HEK293 (cell line): ENCODE measurements around the gene TBC1D4.

Experiments used
- CTCF ChIA-PET: fragments of 350-600 bp; formaldehyde crosslinking; extraction: SDS; loops from one replicate; lab custom pipeline; 2021; ENCODE audit warnings: antibody characterized with exemption; lab: Yijun Ruan, JAX
- POLR2A ChIA-PET: fragments of 300-600 bp; formaldehyde crosslinking; extraction: SDS; loops from one replicate; lab custom pipeline; 2020; ENCODE audit warnings: antibody characterized with exemption, inconsistent platforms; lab: Yijun Ruan, JAX
- H3K27ac ChIP-seq: fragments of 200-500 bp; sonication (Bioruptor generic); 2 replicates; pipeline ENCODE4 v1.5.1; 2014; ENCODE audit warnings: low read depth, low read length, control low read depth, inconsistent platforms; ENCODE audit errors: extremely low read depth
- H3K36me3 ChIP-seq, 2 experiments: fragments of 200-500 bp in 1 of 2; sonication (Bioruptor generic) in 1 of 2; 1 replicate in 1 of 2; 2 replicates in 1 of 2; pipeline ENCODE4 v1.5.1; 2014 to 2017; ENCODE audit warnings: inconsistent platforms in 2 of 2, low read length in 2 of 2; ENCODE audit not compliant: control insufficient read depth in 2 of 2, insufficient read depth in 1 of 2
- H3K4me1 ChIP-seq: fragments of 200-500 bp; sonication (Bioruptor generic); 2 replicates; pipeline ENCODE4 v1.5.1; 2014; ENCODE audit warnings: mild to moderate bottlenecking, low read length, inconsistent platforms; ENCODE audit not compliant: control insufficient read depth, insufficient read depth
- H3K4me3 ChIP-seq: 2 replicates; pipeline ENCODE4 v1.5.1; 2011; ENCODE audit warnings: low read depth, mild to moderate bottlenecking, control low read depth, low read length, moderate library complexity
- H3K9me3 ChIP-seq: fragments of 200-500 bp; sonication (Bioruptor generic); 2 replicates; pipeline ENCODE4 v1.5.1; 2014; ENCODE audit warnings: low read depth, low read length, inconsistent platforms; ENCODE audit not compliant: control insufficient read depth, insufficient read depth
- GFI1B ChIP-seq: fragments of 450-650 bp; formaldehyde crosslinking; IDR thresholded peaks from 2 replicates; pipeline ENCODE4 v1.5.1; 2016; ENCODE audit warnings: missing biosample characterization, missing genetic modification characterization
- GLIS1 ChIP-seq: fragments of 450-650 bp; formaldehyde crosslinking; IDR thresholded peaks from 2 replicates; pipeline ENCODE4 v1.5.1; 2016; ENCODE audit warnings: missing biosample characterization, missing genetic modification characterization
- OSR2 ChIP-seq: fragments of 450-650 bp; formaldehyde crosslinking; IDR thresholded peaks from 2 replicates; pipeline ENCODE4 v1.5.1; 2016; ENCODE audit warnings: missing biosample characterization, missing genetic modification characterization
- SETDB1 ChIP-seq: IDR thresholded peaks from one replicate; pipeline ENCODE4 v1.6.1; 2017; ENCODE audit warnings: mild to moderate bottlenecking, low read length, moderate library complexity, mixed read lengths; ENCODE audit not compliant: insufficient read length
- SP7 ChIP-seq: fragments of 450-650 bp; formaldehyde crosslinking; IDR thresholded peaks from 2 replicates; pipeline ENCODE4 v1.5.1; 2016; ENCODE audit warnings: missing biosample characterization, missing genetic modification characterization
- TCF7L2 ChIP-seq: IDR thresholded peaks from 2 replicates; pipeline ENCODE4 v1.6.1; 2011; ENCODE audit warnings: low read depth, mild to moderate bottlenecking, inconsistent platforms, low read length, moderate library complexity, borderline replicate concordance
- TRIM28 ChIP-seq: IDR thresholded peaks from 2 replicates; pipeline ENCODE4 v1.6.1; 2011; ENCODE audit warnings: low read length, control low read depth, borderline replicate concordance
- TSHZ1 ChIP-seq: fragments of 450-650 bp; formaldehyde crosslinking; IDR thresholded peaks from 2 replicates; pipeline ENCODE4 v1.5.1; 2016; ENCODE audit warnings: missing biosample characterization, missing genetic modification characterization, borderline replicate concordance
- ZBTB17 ChIP-seq: fragments of 450-650 bp; formaldehyde crosslinking; IDR thresholded peaks from 2 replicates; pipeline ENCODE4 v1.5.1; 2016; ENCODE audit warnings: missing biosample characterization, missing genetic modification characterization
- ZBTB44 ChIP-seq: fragments of 450-650 bp; IDR thresholded peaks from 2 replicates; pipeline ENCODE4 v1.5.1; 2018; ENCODE audit warnings: missing biosample characterization, mild to moderate bottlenecking, missing genetic modification characterization
- ZEB2 ChIP-seq: fragments of 450-650 bp; formaldehyde crosslinking; IDR thresholded peaks from 2 replicates; pipeline ENCODE4 v1.5.1; 2016; ENCODE audit warnings: missing biosample characterization, missing genetic modification characterization
- ZNF133 ChIP-seq: fragments of 450-650 bp; formaldehyde crosslinking; IDR thresholded peaks from 2 replicates; pipeline ENCODE4 v1.5.1; 2016; ENCODE audit warnings: missing biosample characterization, missing genetic modification characterization
- ZNF184 ChIP-seq: fragments of 450-650 bp; IDR thresholded peaks from 2 replicates; pipeline ENCODE4 v1.5.1; 2018; ENCODE audit warnings: missing biosample characterization, mild to moderate bottlenecking, missing genetic modification characterization
- ZNF394 ChIP-seq: fragments of 450-650 bp; formaldehyde crosslinking; IDR thresholded peaks from 2 replicates; pipeline ENCODE4 v1.5.1; 2016; ENCODE audit warnings: missing biosample characterization, missing genetic modification characterization, mild to moderate bottlenecking, moderate library complexity, borderline replicate concordance
- ZNF404 ChIP-seq: fragments of 450-650 bp; formaldehyde crosslinking; IDR thresholded peaks from 2 replicates; pipeline ENCODE4 v1.5.1; 2017; ENCODE audit warnings: missing biosample characterization, missing genetic modification characterization
- ZNF561 ChIP-seq: fragments of 450-650 bp; IDR thresholded peaks from 2 replicates; pipeline ENCODE4 v1.5.1; 2018; ENCODE audit warnings: missing biosample characterization, missing genetic modification characterization, borderline replicate concordance
- ZNF585B ChIP-seq: fragments of 450-650 bp; formaldehyde crosslinking; IDR thresholded peaks from 2 replicates; pipeline ENCODE4 v1.5.1; 2016; ENCODE audit warnings: missing biosample characterization, missing genetic modification characterization
- ZNF596 ChIP-seq: fragments of 450-650 bp; IDR thresholded peaks from 2 replicates; pipeline ENCODE4 v1.5.0; 2018; ENCODE audit warnings: missing biosample characterization, mild to moderate bottlenecking, missing genetic modification characterization, moderate library complexity
- ZNF610 ChIP-seq: fragments of 450-650 bp; formaldehyde crosslinking; IDR thresholded peaks from 2 replicates; pipeline ENCODE4 v1.5.1; 2016; ENCODE audit warnings: missing biosample characterization, missing genetic modification characterization, borderline replicate concordance
- ZNF623 ChIP-seq: fragments of 450-650 bp; formaldehyde crosslinking; IDR thresholded peaks from 2 replicates; pipeline ENCODE4 v1.5.1; 2016; ENCODE audit warnings: missing biosample characterization, missing genetic modification characterization
- ZNF624 ChIP-seq: fragments of 450-650 bp; formaldehyde crosslinking; IDR thresholded peaks from 2 replicates; pipeline ENCODE4 v1.5.1; 2017; ENCODE audit warnings: missing biosample characterization, missing genetic modification characterization
- ZNF664 ChIP-seq: fragments of 450-650 bp; formaldehyde crosslinking; IDR thresholded peaks from 2 replicates; pipeline ENCODE4 v1.5.1; 2016; ENCODE audit warnings: missing biosample characterization, missing genetic modification characterization
- ZSCAN16 ChIP-seq: fragments of 450-650 bp; formaldehyde crosslinking; IDR thresholded peaks from 2 replicates; pipeline ENCODE4 v1.5.1; 2016; ENCODE audit warnings: missing biosample characterization, missing genetic modification characterization

Gene TBC1D4

GRCh38 chr13:75473468-75473867 lies 8.5 kb downstream of the TBC1D4 start:
- Histone ChIP-seq H3K4me3 (no peak overlapping the region), H3K9me3 (no peaks in the 10 kb centered on the region)
- no peak for TF ChIP-seq OSR2 (tag by site-specific recombination)
- no peak for TF ChIP-seq ZNF623
- TF ChIP-seq ZEB2 (tag by site-specific recombination), result no peak
- no peak for TF ChIP-seq GFI1B (tag by site-specific recombination)
- TF ChIP-seq SP7 (tag by site-specific recombination), result no peak
- no peak for TF ChIP-seq ZNF664 (tag by site-specific recombination)
- no peak for TF ChIP-seq ZNF133 (tag by site-specific recombination)
- TF ChIP-seq, all 188 proteins: peak for 0
- POLR2A ChIA-PET, result no interaction called here
- no peak overlapping the region for H3K27ac ChIP-seq
- H3K4me1 ChIP-seq, result no peaks in the 10 kb centered on the region
- CTCF ChIA-PET, result no interaction called here
- no peaks in the 10 kb centered on the region for H3K36me3 ChIP-seq

GRCh38 chr13:75470676-75471075 lies 11.3 kb downstream of the TBC1D4 start:
- CTCF ChIA-PET, result no interaction called here
- Histone ChIP-seq H3K27ac (no peak overlapping the region), H3K4me1 (no peaks in the 10 kb centered on the region), H3K4me3 (no peak overlapping the region), H3K9me3 (no peaks in the 10 kb centered on the region), H3K36me3 (no peaks in the 10 kb centered on the region)
- POLR2A ChIA-PET, result no interaction called here
- no peak for TF ChIP-seq ZNF585B (tag by site-specific recombination)

- POLR2A ChIA-PET, result interaction anchor here (1.2 kb wide), 1 partner anchor 13 kb away, joined by 5 read pairs; the partner anchor contains the start of gene TBC1D4
- Histone ChIP-seq H3K9me3 (no peaks in the 10 kb centered on the region), H3K36me3 (peaks cover 0 to 8% of the 10 kb centered on the region in 2 experiments; a peak in 1 of 3 replicates), H3K4me3 (no peak overlapping the region), H3K4me1 (no peaks in the 10 kb centered on the region), H3K27ac (no peak overlapping the region)
- peak; percentile 37; the same call in 1 of the 2 replicates for TF ChIP-seq GLIS1 (tag by site-specific recombination)
- TF ChIP-seq ZNF404 (tag by site-specific recombination), result no peak
- TF ChIP-seq SETDB1, result peak; percentile 43
- no peak for TF ChIP-seq ZNF610
- no peak for TF ChIP-seq ZNF184 (tag by site-specific recombination)
- TF ChIP-seq ZBTB17, result peak; percentile 32; the same call in 1 of the 2 replicates
- peak; percentile 65 for TF ChIP-seq ZBTB44 (tag by site-specific recombination)
- TF ChIP-seq TRIM28, result peak; percentile 68; the same call in 1 of the 2 replicates
- CTCF ChIA-PET, result interaction anchor here (0.7 kb wide), 1 partner anchor 211 kb away, joined by 3 read pairs; no protein-coding TSS in a partner anchor
Observed at GRCh38 chr13:75469047-75469446, 12.9 kb downstream of the TBC1D4 start.

GRCh38 chr13:75468602-75469001 lies 13.4 kb downstream of the TBC1D4 start:
- ChIA-PET CTCF (interaction anchor here (0.7 to 1.1 kb wide), 2 partner anchors 13 to 211 kb away, joined by 3 read pairs; no protein-coding TSS in a partner anchor), POLR2A (interaction anchor here (1.2 kb wide), 1 partner anchor 14 kb away, joined by 5 read pairs; the partner anchor contains the start of gene TBC1D4)
- Histone ChIP-seq H3K4me1 (no peaks in the 10 kb centered on the region), H3K9me3 (no peaks in the 10 kb centered on the region), H3K27ac (no peak overlapping the region), H3K36me3 (peaks cover 0 to 8% of the 10 kb centered on the region in 2 experiments; a peak in 1 of 3 replicates), H3K4me3 (no peak overlapping the region)
- TF ChIP-seq ZNF624 (tag by site-specific recombination) (no peak), ZNF596 (tag by site-specific recombination) (no peak), TCF7L2 (no peak), ZNF561 (tag by site-specific recombination) (no peak), TSHZ1 (tag by site-specific recombination) (no peak), ZSCAN16 (tag by site-specific recombination) (no peak), ZNF394 (tag by site-specific recombination) (no peak)
